LNCAP (cell line): ENCODE data around the gene CCNJL.

Source experiments
- CTCF ChIP-seq: fragments of 450-650 bp; IDR thresholded peaks from 2 replicates; pipeline ENCODE4 v1.5.1; 2017; ENCODE audit warnings: mild to moderate bottlenecking

CCNJL gene

GRCh38 chr5:160250226-160250625 lies 62.1 kb downstream of the CCNJL start:
- TF ChIP-seq CTCF = no peak

GRCh38 chr5:160245506-160246086 lies 66.8 kb downstream of the CCNJL start:
- no peak for TF ChIP-seq CTCF

- no peak for TF ChIP-seq CTCF
These were observed 70.2 kb downstream of the CCNJL start for GRCh38 chr5:160242145-160242544.

- TF ChIP-seq CTCF = no peak
These were observed 72.0 kb downstream of the CCNJL start for GRCh38 chr5:160240350-160240749.

- TF ChIP-seq CTCF = no peak
These were observed 74.7 kb downstream of the CCNJL start for GRCh38 chr5:160237571-160238093.

- no peak for TF ChIP-seq CTCF
These were observed 76.6 kb downstream of the CCNJL start for GRCh38 chr5:160235731-160236130.

- TF ChIP-seq CTCF = no peak
These were observed 79.1 kb downstream of the CCNJL start for GRCh38 chr5:160233215-160233614.
